ENCODE results near the gene TTC21A.

TTC21A gene

DNA sequence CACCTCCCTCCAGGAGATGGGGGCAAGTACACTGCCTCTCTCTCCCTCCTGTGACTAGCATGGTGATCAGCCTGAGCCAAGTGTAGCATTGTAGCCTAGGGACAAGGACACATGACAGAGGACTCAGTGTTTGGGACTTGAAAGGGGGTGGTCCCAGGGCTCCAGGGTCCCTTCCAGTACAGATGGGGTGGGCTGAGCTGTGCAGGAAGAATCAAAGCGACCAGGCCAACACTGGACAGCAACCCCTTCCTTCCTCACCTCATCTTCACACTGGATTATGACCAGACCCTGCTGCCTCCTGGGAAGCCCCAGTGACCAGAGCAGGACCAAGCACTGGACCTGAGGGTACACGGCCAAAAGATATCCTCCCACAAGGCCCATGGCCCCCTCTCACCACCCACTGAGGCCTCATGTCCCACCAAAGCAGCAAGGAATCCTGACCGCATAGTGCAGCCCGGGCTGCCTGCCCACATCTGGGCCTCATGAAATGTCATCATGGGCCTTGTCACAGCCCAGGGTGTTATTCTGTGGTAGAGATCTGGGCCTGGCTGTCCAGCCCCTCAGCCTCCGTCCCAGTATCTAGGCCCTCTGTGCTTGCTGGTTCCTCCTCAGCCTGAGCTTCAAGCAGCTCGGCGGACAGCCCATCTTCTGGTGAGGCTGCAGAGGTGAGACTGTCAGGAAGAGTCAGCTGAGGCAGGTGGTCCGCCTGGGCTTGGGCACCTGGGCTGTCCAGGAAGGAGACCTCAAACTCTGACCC lies 9.6 kb upstream of the TTC21A start:
- no peak for DNase-seq (ENCODE audit: low read depth)

GRCh38 chr3:39098473-39099000 lies 8.9 kb upstream of the TTC21A start:
- DNase-seq (ENCODE audit: low read depth): no peak

GRCh38 chr3:39099242-39099641 lies 8.2 kb upstream of the TTC21A start:
- no peak for DNase-seq (ENCODE audit: low read depth)

DNA sequence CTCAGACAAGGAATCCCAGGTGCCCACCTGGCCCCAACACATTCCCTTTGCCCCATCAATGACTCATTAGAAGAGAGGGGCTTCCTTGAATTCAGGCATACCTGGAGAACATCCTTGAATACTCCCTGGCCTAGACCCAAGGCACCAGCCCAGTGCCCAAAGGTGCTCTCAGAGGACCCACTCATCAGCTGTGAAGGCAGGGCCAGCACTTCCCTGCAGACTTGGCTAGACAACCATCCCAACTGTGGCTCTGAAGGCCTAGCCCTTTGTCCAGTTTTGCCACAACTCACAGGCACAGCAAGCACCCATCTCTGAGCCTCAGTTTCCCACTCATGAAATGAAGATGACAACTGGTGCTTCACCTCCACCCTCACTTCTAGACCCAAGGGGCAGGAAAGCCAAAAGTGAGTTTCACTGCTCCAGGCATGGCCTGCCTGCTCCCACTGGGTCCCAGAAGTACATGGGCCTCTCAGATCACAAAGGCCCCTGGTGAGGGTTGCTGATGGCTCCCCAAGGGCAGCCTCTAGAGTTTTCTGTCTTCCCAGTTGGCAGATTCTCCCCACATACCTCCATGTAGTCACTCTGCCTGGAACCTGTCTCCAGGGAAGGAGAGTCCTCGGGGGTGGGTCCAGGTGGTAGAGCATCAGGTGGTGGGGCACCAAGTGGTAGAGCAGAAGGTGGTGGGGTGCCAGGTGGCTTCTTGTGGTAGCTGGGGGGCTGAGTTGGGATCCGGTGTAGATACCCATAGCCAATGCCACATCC lies 7.6 kb upstream of the TTC21A start:
- DNase-seq (ENCODE audit: low read depth): no peak

DNA sequence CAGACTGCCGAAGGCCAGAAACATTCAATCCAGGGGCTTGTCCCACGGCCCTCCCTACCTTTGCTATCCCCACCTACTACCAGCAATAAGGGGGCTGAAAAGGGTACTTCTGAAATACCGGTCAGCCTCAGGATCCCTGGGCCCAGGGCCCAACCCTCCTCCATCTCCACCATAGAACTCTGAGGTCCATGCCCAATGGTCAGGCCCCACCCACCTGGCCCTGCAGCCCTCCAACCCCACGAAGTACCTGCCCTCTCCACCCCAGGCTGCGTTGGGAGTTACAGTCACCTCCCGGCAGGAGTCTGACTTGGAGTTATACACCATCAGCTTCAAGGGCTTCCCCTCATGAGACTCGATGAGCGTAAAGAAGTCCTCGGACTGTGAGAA lies 7.0 kb upstream of the TTC21A start:
- no peak for DNase-seq (ENCODE audit: low read depth)

DNA sequence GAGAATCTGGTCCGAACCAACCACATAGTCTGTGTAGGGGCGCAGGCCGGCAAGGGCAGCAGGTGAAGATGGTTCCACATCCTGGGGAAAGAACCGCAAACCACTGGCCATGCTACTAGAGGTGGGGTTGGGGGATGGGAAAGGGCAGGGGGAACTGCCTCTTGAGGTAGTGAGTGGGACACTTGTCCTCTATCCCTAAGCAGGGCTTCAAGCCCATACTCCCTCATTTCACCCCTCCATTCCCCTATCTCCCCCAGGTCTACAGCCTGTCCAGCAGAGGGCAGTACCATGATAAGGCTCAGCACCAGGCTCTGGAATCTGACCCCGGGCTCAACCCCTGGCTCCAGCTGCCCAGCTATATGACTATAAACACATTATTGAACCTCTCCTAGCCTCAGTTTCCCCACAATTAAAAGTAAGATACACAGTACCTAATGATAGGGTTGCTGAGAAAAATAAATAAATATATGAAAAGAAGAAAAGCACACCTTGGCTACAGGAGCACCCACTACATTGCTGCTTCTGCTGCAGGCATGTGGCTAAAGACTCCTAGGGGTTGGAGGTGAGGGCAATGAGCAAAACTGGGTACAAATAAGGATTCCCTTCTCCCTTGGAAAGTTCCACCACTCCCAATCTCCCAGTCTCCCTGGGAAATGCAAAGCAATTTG lies 6.3 kb upstream of the TTC21A start:
- DNase-seq (ENCODE audit: low read depth): no peak

DNA sequence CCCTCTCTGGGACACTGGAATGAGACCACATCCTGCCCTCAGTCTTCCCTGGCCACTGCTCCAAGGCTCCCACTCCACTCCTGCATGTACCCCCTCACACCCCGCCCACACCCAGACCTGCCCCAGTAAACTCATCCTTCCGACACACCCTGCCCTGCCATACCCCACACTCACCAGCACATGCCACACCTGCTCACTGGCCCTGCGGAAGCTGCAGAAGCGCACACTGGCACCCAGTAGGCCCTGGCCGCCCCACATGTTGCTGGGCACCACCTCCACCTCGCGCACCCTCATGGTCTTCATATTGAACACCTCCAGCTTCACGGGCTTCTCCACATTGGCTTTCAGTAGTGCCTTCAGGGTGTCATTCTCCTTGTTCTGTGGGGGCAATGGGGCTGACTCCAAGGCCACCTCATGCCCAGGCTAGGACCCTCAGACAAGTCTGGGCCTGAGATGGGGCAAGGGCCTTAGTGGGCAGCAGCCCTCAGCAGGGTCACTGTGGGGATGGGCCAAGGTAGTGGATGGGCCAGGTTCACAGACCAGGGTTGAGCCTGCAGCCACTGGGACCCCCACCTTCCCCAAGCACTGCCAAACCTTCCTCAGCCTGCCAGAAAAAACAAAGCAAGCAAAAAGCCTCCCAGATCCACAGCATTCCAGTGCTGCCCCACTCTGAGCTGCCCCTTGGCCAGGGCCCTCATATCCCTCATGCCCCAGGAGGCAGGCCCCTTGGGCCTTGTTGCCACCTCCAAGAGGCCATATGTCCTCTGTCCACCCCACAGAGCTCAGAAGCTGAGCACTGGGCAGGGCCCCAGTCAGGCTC lies 4.8 kb upstream of the TTC21A start:
- DNase-seq (ENCODE audit: low read depth): no peak

- no peak for DNase-seq (ENCODE audit: low read depth)
These were observed 4.2 kb upstream of the TTC21A start for GRCh38 chr3:39103324-39103693.

DNA sequence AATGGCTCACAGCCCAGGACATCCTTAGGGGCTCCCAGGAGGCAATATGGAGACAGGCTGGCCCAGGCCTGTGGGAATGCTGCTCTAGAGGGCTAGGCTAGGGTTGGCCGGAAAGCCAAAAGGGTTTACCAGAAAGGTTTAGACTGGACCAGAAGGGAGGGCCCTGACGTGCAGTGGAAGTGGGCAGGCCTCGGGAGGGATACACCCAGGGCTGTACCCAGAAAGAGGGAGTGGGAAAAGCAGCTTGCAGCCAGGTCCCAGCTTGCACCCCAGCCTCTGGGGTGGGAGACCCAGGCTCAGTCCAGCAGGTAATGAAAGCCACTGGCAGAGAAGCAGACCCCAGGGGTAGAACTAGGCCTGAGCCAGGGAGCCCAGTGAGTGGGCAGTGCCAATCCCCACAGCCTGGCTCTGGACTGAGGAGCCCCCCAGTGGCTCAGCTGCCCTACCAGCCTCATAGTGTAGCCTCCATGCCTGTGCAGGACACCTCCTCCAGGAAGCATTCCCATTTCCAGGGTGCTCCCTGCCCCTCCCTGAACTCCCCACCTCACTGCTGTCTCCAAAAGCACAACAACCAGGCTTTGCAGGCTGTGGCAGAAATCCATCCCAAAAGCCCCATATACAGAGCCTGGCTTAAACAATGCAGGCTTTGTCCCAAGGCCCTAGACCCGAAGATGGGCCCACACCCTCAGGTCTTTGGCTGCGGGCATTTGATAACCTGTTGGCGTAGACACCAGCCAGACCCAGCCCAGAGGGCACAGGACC lies 3.5 kb upstream of the TTC21A start:
- DNase-seq (ENCODE audit: low read depth): no peak

- DNase-seq (ENCODE audit: low read depth): no peak
These were observed 2.4 kb upstream of the TTC21A start for GRCh38 chr3:39104961-39105686.

DNA sequence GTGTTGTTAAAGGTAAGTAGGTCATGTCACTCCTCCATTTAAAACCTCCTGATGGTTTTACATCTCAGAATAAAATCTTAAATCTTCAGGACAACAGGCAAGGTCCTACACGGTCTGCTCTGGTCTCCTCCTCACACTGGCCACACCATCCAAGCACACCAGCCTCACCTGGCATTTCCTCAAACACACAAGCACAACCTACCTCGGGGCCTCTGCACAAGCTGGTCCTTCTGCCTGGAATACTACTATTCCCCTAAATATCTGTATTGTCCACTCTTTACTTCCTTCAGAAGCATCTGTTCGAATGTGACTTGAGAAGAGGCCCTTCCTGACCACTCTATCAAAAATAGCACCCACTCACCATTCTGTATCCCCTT lies 1.8 kb upstream of the TTC21A start:
- DNase-seq (ENCODE audit: low read depth): no peak

DNA sequence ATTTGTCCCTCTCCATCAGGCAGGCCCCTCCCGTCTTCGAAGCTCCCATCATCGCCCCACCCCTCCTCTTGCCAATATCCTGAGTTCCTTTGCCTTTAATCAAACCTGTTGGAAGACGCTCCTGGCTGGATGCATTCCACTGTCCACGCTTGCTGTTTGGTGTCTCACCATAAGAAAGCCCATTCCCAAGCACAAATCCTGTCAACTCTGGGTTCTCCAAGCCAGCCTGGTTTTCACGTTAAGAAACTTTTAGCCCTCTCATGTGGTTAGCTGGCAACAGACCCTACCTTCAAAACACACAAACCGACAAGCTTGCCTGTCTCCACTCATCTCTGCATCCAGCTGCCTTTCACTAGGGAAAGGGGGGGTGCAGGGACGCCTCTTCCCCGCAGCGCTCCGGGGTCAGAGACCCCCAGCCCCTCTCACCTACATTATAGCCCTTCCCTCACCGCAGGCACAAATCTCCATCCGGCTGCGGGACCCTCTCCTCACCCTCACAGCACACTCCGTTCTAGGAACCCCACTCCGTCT lies 1.1 kb upstream of the TTC21A start:
- no peak for DNase-seq (ENCODE audit: low read depth)

GRCh38 chr3:39106851-39107387 lies 561 bp upstream of the TTC21A start:
- no peak for DNase-seq (ENCODE audit: low read depth)

DNA sequence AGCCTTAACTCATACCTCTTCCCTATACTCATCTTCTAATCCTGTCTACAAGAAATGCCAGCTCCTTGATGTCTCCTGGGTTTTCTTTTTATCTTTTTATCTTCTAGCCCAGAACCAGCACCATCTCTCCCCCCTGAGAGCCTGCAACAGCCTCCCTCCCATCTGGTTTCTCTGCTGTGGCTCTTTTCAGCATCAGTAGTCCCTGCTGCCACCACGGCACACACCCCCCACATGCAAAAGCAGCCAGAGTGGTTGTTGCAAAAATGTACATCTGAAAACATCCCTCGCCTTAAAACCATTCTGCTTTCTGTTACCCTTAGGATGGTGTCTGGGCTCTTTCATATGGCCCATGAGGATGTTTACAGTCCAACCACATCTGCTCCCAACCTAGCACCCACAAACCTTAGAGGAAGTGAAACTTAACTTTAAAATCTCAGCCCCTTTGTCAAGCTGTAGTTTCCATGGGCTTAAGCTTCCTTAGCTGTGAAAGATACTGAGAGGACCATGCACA lies 775 bp downstream of the TTC21A start:
- no peak for DNase-seq (ENCODE audit: low read depth)

DNA sequence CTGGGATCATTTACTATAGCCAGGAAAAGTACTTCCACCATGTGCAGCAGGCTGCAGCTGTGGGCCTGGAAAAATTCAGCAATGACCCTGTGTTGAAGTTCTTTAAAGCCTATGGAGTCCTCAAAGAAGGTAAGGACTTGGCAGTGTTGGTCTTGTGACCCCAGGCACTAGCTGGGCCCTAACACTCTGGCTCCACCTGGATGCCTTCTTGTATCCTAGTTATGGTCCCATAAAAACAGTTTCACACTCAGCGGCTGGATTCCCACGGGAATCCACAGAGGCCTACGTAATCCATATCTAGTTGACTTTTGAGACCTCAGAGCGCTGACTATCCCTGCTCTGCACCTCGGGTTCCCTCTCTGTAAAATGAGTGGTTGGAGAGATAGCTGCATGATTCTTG lies 1.6 kb downstream of the TTC21A start:
- DNase-seq (ENCODE audit: low read depth): no peak

DNA sequence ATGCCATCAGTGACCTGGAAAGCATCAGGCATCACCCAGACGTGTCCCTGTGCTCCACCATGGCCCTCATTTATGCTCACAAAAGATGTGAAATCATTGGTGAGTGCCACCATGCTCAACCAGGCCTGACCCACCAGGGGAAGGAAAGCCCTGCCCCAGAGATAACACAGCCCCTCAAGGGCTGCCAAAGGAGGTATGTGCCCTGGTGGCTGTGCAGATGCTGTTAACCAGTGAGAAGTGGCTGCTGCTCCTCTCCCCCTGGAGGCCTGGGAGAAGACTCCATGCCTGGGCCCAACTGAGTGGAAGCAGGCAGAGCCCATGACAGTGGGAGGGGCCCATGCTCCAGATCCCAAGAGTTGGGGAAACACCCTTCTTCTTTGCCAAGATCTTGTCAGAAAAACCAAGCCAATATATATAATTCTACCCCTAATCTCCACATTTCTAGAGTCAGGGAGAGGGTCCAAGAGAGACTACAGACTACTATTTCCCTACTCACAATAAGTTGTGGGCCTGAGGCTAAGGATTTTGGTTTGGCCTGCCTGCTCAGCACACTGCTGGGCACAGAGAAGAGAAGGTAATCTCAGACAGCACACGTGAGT lies 2.7 kb downstream of the TTC21A start:
- DNase-seq (ENCODE audit: low read depth): no peak

DNA sequence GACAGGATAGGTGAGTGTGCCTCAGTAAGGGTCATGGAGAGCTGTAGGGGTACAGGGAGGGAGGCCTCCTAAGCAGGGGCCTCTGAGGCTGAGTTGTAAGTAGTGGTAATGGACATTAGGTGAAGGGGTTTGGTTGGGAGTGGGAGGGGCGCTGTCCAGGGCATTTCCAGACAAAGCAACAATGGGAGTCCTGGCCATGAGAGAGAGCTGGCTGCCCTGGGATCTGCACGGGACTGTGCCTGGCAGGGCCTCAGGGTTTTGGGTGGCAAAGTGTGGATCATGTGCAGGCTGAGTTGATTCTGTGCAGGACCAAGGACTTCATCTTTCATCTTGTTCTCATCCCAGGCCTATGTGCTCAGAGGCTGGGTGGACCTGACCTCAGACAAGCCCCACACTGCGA lies 4.6 kb downstream of the TTC21A start:
- no peak for DNase-seq (ENCODE audit: low read depth)

- DNase-seq (ENCODE audit: low read depth): no peak
These were observed 5.1 kb downstream of the TTC21A start for GRCh38 chr3:39112535-39112934.

GRCh38 chr3:39113291-39113690 lies 5.8 kb downstream of the TTC21A start:
- DNase-seq (ENCODE audit: low read depth): no peak

DNA sequence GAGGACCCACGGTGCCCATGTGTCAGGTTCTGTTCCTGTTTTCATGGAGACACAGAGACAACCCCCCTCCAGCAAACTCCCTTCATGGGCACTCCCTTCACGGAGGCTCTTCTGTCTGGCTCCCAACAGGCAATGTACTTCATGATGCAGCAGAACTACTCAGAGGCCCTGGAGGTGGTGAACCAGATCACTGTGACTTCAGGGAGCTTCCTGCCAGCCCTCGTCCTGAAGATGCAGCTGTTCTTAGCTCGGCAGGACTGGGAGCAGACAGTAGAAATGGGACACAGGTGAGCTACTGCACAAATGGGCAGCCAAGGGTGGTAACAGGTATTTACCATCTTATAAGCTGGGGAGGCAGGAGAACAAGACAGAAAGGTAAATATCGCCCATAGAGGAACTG lies 7.0 kb downstream of the TTC21A start:
- DNase-seq (ENCODE audit: low read depth): no peak
